Measurements from ENCODE around the gene TMED1.

DNA sequence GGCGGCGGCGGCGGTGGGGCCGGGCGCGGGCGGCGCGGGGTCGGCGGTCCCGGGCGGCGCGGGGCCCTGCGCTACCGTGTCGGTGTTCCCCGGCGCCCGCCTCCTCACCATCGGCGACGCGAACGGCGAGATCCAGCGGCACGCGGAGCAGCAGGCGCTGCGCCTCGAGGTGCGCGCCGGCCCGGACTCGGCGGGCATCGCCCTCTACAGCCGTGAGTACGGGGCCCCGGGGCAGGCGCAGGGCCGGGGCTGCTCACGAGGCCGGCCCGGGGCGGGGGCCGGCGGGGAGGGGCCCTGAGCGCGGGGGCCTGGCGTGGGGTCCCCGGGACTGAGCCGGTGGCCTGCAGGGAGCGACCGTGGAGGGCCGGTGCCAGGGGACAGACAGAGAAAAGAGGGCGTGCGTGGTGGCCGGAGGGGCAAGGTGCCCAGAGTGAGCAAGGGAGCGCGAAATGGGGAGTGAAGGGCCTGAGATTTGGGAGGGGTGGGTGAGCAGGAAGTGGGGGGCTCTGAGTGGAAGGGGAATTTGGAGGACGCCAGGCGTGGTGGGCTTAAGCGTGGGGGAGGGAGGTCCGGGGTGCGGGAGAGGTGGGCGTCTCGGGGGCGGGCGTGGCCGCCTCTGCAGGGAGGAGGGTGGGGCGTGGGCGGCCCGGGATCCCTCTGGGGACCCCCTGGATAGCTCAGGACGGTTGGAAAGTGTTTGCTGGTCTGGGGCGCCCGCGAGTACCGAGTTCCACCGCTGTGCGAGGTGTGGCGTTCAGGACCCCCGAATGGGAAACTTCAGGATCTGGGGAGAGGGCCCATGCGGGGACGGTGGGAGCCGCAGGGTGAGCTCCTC is 35.9 kb upstream of the TMED1 start:
- no peak for TF ChIP-seq EZH2 (IDR thresholded peaks at IDR 0.05)
- peak; percentile 47; the same call in 1 of the 2 replicates for TF ChIP-seq POLR2AphosphoS5 (IDR thresholded peaks at IDR 0.05; ENCODE audit: borderline replicate concordance, low read depth, low read length)
- no peak for TF ChIP-seq FOXP2 (optimal IDR thresholded peaks at IDR 0.05; ENCODE audit: control extremely low read depth, extremely low read length, insufficient read depth)
